MM.1S (cell line): ENCODE measurements around the gene PRKAG2.

Source experiments
- DNase-seq: peaks from one replicate; pipeline ENCODE4 v3.0.0-alpha.2; 2015
- H2AFZ ChIP-seq: fragments of 300-600 bp; sonication (generic); 2 replicates; pipeline ENCODE4 v1.6.0; 2016; ENCODE audit warnings: antibody characterized with exemption, low read length
- H3F3A ChIP-seq: fragments of 300-600 bp; sonication (generic); 2 replicates; pipeline ENCODE4 v1.6.1; 2016; ENCODE audit warnings: mild to moderate bottlenecking, antibody characterized with exemption, low read length, moderate library complexity, mixed read lengths; ENCODE audit not compliant: insufficient read depth
- H3K27ac ChIP-seq: fragments of 300-600 bp; sonication (generic); 2 replicates; pipeline ENCODE4 v1.5.1; 2016; ENCODE audit warnings: mild to moderate bottlenecking, low read length
- H3K27me3 ChIP-seq: fragments of 300-600 bp; sonication (generic); replicated peaks from 2 replicates; pipeline ENCODE4 v1.6.0; 2016; ENCODE audit warnings: low read length; ENCODE audit not compliant: insufficient read depth
- H3K36me3 ChIP-seq: fragments of 300-600 bp; sonication (generic); replicated peaks from 2 replicates; pipeline ENCODE4 v1.6.1; 2016; ENCODE audit warnings: mild to moderate bottlenecking, low read length, mixed read lengths; ENCODE audit not compliant: insufficient read depth
- H3K4me1 ChIP-seq: fragments of 300-600 bp; sonication (generic); 2 replicates; pipeline ENCODE4 v1.6.1; 2016; ENCODE audit warnings: low read length, mixed read lengths
- H3K4me2 ChIP-seq: fragments of 300-600 bp; sonication (generic); 2 replicates; pipeline ENCODE4 v1.6.0; 2016; ENCODE audit warnings: low read depth, low read length
- H3K4me3 ChIP-seq: fragments of 300-600 bp; sonication (generic); 2 replicates; pipeline ENCODE4 v1.5.1; 2016; ENCODE audit warnings: low read length, mixed read lengths
- H3K79me2 ChIP-seq: fragments of 300-600 bp; sonication (generic); 2 replicates; pipeline ENCODE4 v1.6.1; 2016; ENCODE audit warnings: mixed run types, low read length, mixed read lengths
- H3K9ac ChIP-seq: fragments of 300-600 bp; sonication (generic); 2 replicates; pipeline ENCODE4 v1.6.1; 2016; ENCODE audit warnings: low read length, mixed read lengths
- H3K9me2 ChIP-seq: fragments of 300-600 bp; sonication (generic); replicated peaks from 2 replicates; pipeline ENCODE4 v1.6.1; 2016; ENCODE audit warnings: mild to moderate bottlenecking, low read length, mixed read lengths; ENCODE audit not compliant: insufficient read depth
- H3K9me3 ChIP-seq: fragments of 300-600 bp; sonication (generic); replicated peaks from 2 replicates; pipeline ENCODE4 v1.6.1; 2016; ENCODE audit warnings: mild to moderate bottlenecking, low read length, mixed read lengths; ENCODE audit not compliant: insufficient read depth
- H4K20me1 ChIP-seq: fragments of 300-600 bp; sonication (generic); 2 replicates; pipeline ENCODE4 v1.6.1; 2016; ENCODE audit warnings: mild to moderate bottlenecking, low read length, moderate library complexity, mixed read lengths; ENCODE audit not compliant: insufficient read depth
- EZH2 ChIP-seq: fragments of 300-600 bp; sonication (generic); optimal IDR thresholded peaks from 2 replicates; pipeline ENCODE3; 2017; ENCODE audit warnings: low read depth, mild to moderate bottlenecking, antibody characterized with exemption, low read length, mixed read lengths
- EZH2phosphoT487 ChIP-seq: fragments of 300-600 bp; sonication (generic); IDR thresholded peaks from 2 replicates; pipeline ENCODE4 v1.6.1; 2018; ENCODE audit warnings: antibody characterized with exemption, low read length
- TF ChIP-seq, protein P1 (sequence below): fragments of 300-600 bp; sonication (generic); IDR thresholded peaks from 2 replicates; pipeline ENCODE4 v1.5.1; 2016; ENCODE audit warnings: antibody characterized with exemption, low read length, mixed read lengths

The PRKAG2 gene

GRCh38 chr7:151571471-151571870, 305.4 kb downstream of the PRKAG2 start:
- no peak overlapping the region for H2AFZ ChIP-seq
- H3F3A ChIP-seq: no peaks in the 10 kb centered on the region
- no peak overlapping the region for H3K9ac ChIP-seq
- TF ChIP-seq EZH2phosphoT487 (no peak), EZH2 (no peak)
- TF ChIP-seq, protein P1, sequence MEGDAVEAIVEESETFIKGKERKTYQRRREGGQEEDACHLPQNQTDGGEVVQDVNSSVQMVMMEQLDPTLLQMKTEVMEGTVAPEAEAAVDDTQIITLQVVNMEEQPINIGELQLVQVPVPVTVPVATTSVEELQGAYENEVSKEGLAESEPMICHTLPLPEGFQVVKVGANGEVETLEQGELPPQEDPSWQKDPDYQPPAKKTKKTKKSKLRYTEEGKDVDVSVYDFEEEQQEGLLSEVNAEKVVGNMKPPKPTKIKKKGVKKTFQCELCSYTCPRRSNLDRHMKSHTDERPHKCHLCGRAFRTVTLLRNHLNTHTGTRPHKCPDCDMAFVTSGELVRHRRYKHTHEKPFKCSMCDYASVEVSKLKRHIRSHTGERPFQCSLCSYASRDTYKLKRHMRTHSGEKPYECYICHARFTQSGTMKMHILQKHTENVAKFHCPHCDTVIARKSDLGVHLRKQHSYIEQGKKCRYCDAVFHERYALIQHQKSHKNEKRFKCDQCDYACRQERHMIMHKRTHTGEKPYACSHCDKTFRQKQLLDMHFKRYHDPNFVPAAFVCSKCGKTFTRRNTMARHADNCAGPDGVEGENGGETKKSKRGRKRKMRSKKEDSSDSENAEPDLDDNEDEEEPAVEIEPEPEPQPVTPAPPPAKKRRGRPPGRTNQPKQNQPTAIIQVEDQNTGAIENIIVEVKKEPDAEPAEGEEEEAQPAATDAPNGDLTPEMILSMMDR: no peak
- H3K4me3 ChIP-seq: no peak overlapping the region
- H3K9me2 ChIP-seq: no peaks in the 10 kb centered on the region
- H3K79me2 ChIP-seq: no peaks in the 10 kb centered on the region
- H3K4me1 ChIP-seq: no peaks in the 10 kb centered on the region
- no peak overlapping the region for H3K27ac ChIP-seq
- H3K36me3 ChIP-seq: no peaks in the 10 kb centered on the region
- DNase-seq: no peak
- H4K20me1 ChIP-seq: no peaks in the 10 kb centered on the region
- no peaks in the 10 kb centered on the region for H3K27me3 ChIP-seq
- no peak overlapping the region for H3K4me2 ChIP-seq
- H3K9me3 ChIP-seq: no peaks in the 10 kb centered on the region

- Histone ChIP-seq H3K4me2 (no peak overlapping the region), H3K79me2 (no peaks in the 10 kb centered on the region), H3K36me3 (no peaks in the 10 kb centered on the region), H3K4me3 (no peak overlapping the region), H2AFZ (no peak overlapping the region), H3K27me3 (no peaks in the 10 kb centered on the region), H3K9me2 (no peaks in the 10 kb centered on the region), H3K9me3 (no peaks in the 10 kb centered on the region), H3K4me1 (no peaks in the 10 kb centered on the region), H4K20me1 (no peaks in the 10 kb centered on the region), H3K27ac (no peak overlapping the region), H3K9ac (no peak overlapping the region), H3F3A (no peaks in the 10 kb centered on the region)
- DNase-seq: no peak
- TF ChIP-seq, protein P1: peak; percentile 48
- TF ChIP-seq EZH2 (no peak), EZH2phosphoT487 (no peak)
These were observed 306.5 kb downstream of the PRKAG2 start for GRCh38 chr7:151570366-151570915.

DNA sequence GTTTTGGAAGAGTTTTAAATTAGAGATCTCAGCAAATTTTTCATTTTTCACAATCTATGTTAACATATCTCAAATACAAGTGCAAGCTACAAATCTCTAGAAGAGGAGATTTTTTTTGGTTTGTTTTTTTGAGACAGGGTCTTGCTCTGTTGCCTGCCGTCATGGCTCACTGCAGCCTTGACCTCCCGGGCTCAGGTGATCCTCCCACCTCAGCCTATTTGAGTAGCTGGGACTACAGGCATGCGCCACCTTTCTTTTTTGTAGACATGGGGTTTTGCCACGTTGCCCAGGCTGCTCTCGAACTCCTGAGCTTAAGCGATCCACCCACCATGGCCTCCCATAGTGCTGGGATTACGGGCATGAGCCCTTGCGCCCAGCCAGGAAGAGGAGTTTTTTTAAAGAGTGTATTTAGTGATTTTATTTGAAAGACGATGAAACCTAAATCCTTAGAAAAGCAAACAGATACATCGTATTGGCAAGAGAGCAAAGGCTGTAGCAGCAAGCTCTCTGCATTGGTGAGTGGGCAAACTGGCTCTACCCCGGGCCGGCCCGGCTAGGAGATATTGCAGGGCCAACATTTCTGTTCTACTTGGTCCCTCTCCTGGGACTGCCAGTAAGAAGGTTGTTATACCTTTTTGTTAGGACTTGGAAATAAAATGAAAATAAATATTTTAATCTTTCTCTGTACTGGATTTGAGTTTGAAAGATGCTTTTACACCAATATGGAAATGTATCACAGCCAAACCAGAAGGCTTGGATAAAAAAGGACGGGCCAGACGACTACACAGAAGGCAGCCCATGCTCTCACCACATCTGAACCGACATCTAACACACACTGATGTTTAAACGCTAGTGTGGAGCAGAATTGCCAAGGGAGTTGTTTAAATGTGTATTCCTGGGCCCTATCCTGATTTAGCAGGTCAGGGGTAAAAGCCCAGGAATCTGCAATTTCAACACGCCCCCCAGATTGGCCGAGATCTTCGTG, 307.7 kb downstream of the PRKAG2 start:
- H3K9ac ChIP-seq: no peak overlapping the region
- H3K36me3 ChIP-seq: no peaks in the 10 kb centered on the region
- H3K27me3 ChIP-seq: no peaks in the 10 kb centered on the region
- no peaks in the 10 kb centered on the region for H3K79me2 ChIP-seq
- H3K27ac ChIP-seq: no peak overlapping the region
- H3K9me2 ChIP-seq: no peaks in the 10 kb centered on the region
- H3K4me3 ChIP-seq: no peak overlapping the region
- DNase-seq: no peak
- no peaks in the 10 kb centered on the region for H3F3A ChIP-seq
- no peak overlapping the region for H3K4me2 ChIP-seq
- H4K20me1 ChIP-seq: no peaks in the 10 kb centered on the region
- no peaks in the 10 kb centered on the region for H3K9me3 ChIP-seq
- H2AFZ ChIP-seq: no peak overlapping the region
- TF ChIP-seq, protein P1: no peak
- TF ChIP-seq EZH2phosphoT487 (no peak), EZH2 (no peak)
- H3K4me1 ChIP-seq: no peaks in the 10 kb centered on the region
